MG63 (cell line): ENCODE results near the gene MAPK14. TPM values are rescaled to one million over a fixed set of nuclear protein-coding genes. Genes with fewer than 3 reads are reported as not detected.

Experiments
- DNase-seq: peaks from one replicate; pipeline ENCODE4 v3.0.0-alpha.2; 2020
- H3K27me3 ChIP-seq: fragments of 250-450 bp; sonication (Bioruptor Pico); 2 replicates; pipeline ENCODE4 v1.5.1; 2020; ENCODE audit warnings: mild to moderate bottlenecking, moderate library complexity
- H3K36me3 ChIP-seq: fragments of 250-450 bp; sonication (Bioruptor Pico); 2 replicates; pipeline ENCODE4 v1.5.1; 2020; ENCODE audit warnings: mild to moderate bottlenecking, moderate library complexity
- H3K4me3 ChIP-seq: fragments of 250-450 bp; sonication (Bioruptor Pico); 2 replicates; pipeline ENCODE4 v1.5.1; 2020; ENCODE audit warnings: mild to moderate bottlenecking, moderate library complexity
- H3K9me3 ChIP-seq: fragments of 250-450 bp; sonication (Bioruptor Pico); 2 replicates; pipeline ENCODE4 v1.5.1; 2020; ENCODE audit warnings: mild to moderate bottlenecking, moderate library complexity
- total RNA-seq: library from RNA; depleted of rRNA; stranded (reverse); fragments of >200 nt; shearing (Covaris generic); gene quantifications from 2 replicates; pipeline ENCODE4 v1.2.3, GENCODE V29; 2014; ENCODE audit warnings: low replicate concordance

The MAPK14 gene
- total RNA-seq, 1 experiment from 2014 or later = 24.7 TPM

- Histone ChIP-seq H3K27me3 (no peaks in the 10 kb centered on the region), H3K9me3 (peaks cover 10% of the 10 kb centered on the region; the same call in 1 of the 2 replicates), H3K36me3 (peaks cover 44% of the 10 kb centered on the region), H3K4me3 (no peak overlapping the region)
- DNase-seq = no peak
Observed at GRCh38 chr6:36104836-36105235, 77.2 kb downstream of the MAPK14 start.

GRCh38 chr6:36109092-36109491 lies 81.5 kb downstream of the MAPK14 start:
- no peak for DNase-seq
- H3K4me3 ChIP-seq = no peak overlapping the region
- H3K9me3 ChIP-seq = no peaks in the 10 kb centered on the region
- H3K27me3 ChIP-seq = no peaks in the 10 kb centered on the region
- H3K36me3 ChIP-seq = peaks cover 27% of the 10 kb centered on the region

- no peak for DNase-seq
- Histone ChIP-seq H3K27me3 (no peaks in the 10 kb centered on the region), H3K4me3 (no peak overlapping the region), H3K36me3 (peaks cover 27% of the 10 kb centered on the region), H3K9me3 (no peaks in the 10 kb centered on the region)
Observed at GRCh38 chr6:36110050-36110449, 82.4 kb downstream of the MAPK14 start.

DNA sequence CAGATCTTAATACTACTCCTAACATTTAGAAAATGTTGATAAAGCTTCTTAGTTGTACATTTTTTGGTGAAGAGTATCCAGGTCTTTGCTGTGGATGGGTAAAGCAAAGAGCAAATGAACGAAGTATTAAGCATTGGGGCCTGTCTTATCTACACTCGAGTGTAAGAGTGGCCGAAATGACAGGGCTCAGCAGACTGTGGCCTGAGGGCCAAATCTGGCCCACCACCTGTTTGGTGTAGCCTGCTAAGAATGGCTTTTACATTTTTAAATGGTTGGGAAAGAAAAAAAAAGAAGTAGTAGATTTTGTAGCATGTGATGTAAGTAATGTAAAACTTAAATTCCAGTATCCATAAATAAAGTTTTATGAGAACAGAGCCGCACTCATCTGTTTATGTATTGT lies 83.3 kb downstream of the MAPK14 start:
- peaks cover 27% of the 10 kb centered on the region for H3K36me3 ChIP-seq
- no peak for DNase-seq
- no peak overlapping the region for H3K4me3 ChIP-seq
- H3K9me3 ChIP-seq = no peaks in the 10 kb centered on the region
- no peaks in the 10 kb centered on the region for H3K27me3 ChIP-seq

- Histone ChIP-seq H3K27me3 (no peaks in the 10 kb centered on the region), H3K4me3 (no peak overlapping the region)
- DNase-seq = no peak
Observed at GRCh38 chr6:36111526-36111925, 83.9 kb downstream of the MAPK14 start.

GRCh38 chr6:36113049-36113448 lies 85.4 kb downstream of the MAPK14 start:
- no peaks in the 10 kb centered on the region for H3K27me3 ChIP-seq
- no peak for DNase-seq
- no peak overlapping the region for H3K4me3 ChIP-seq
- peaks cover 20% of the 10 kb centered on the region for H3K36me3 ChIP-seq
- H3K9me3 ChIP-seq = no peaks in the 10 kb centered on the region

More at GRCh38 chr6:36111526-36111925, 83.9 kb downstream of the MAPK14 start:
- peaks cover 27% of the 10 kb centered on the region for H3K36me3 ChIP-seq
- H3K9me3 ChIP-seq = no peaks in the 10 kb centered on the region

DNA sequence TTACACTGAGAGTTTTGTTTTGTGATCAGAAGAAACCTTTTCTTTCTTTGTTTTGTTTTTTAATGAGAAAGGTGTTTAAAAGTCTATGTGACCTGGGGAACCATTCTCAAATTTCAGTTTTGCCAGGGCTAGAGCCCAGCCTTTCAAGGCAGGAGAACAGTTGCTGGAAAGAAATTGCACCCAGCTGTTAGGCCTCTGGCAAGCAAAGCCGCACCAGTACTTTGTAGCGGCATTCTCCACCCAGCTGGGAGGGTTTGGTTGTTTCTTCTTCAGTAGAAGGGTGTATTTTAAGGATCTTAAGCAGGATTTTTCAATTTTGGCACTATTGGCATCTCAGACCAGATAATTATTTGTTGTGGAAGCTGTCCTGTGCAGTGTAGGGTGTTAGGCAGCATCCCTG lies 86.1 kb downstream of the MAPK14 start:
- DNase-seq = no peak
- H3K36me3 ChIP-seq = peaks cover 16% of the 10 kb centered on the region
- H3K9me3 ChIP-seq = no peaks in the 10 kb centered on the region
- no peaks in the 10 kb centered on the region for H3K27me3 ChIP-seq
- H3K4me3 ChIP-seq = no peak overlapping the region

GRCh38 chr6:36114798-36115408 lies 87.3 kb downstream of the MAPK14 start:
- Histone ChIP-seq H3K4me3 (no peak overlapping the region), H3K27me3 (no peaks in the 10 kb centered on the region), H3K36me3 (peaks cover 6% of the 10 kb centered on the region; the same call in 1 of the 2 replicates), H3K9me3 (no peaks in the 10 kb centered on the region)
- DNase-seq = no peak

DNA sequence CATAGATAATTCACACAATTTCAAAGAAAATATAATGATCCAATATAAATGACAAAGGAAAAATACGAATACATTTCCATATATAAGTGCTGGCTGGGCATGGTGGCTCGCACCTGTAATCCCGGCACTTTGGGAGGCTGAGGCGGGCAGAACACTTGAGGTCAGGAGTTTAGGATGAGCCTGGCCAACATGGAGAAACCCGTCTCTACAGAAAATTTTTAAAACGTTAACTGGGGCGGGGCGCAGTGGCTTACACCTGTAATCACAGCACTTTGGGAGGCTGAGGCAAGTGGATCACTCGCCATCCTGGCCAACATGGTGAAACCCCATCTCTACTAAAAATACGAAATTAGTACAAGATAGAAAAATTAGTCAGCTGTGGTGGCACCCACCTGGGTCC lies 87.8 kb downstream of the MAPK14 start:
- Histone ChIP-seq H3K27me3 (no peaks in the 10 kb centered on the region), H3K9me3 (no peaks in the 10 kb centered on the region), H3K4me3 (no peak overlapping the region), H3K36me3 (peaks cover 6% of the 10 kb centered on the region; the same call in 1 of the 2 replicates)
- DNase-seq = no peak

DNA sequence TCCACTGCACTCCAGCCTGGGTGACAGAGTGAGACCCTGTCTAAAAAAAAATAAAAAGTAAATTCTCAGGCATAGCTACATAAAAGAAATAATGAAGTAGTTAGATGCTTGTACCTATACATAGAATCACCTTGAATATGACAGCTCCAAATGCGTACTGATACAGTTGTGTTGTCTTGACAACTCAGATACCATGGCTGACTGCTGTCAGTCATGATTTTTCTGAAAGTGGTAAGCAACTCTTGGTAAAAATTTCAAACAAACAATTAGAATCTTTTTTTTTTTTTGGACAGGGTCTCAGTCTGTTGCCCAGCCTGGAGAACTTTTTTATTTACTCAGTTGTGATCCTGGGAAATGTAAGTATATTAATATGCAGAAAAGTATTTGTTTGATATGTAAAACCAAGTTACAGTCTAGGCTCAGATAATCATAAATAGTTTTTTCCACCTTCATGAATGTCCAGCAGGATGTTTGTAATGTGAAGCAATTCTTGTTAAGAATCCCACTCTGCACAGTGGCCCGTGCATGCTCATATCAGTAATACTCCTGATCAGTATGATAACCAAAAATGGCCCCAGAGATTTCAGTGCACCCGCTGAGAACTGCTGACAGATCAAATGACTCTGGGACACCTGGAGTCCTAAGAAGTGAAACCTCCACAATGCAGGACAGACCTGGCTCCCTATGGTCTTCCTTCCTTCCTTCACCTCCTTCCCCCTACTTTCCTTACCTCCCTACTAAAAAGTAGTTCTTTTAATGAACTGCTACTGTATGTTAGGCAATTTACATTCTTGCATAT lies 88.7 kb downstream of the MAPK14 start:
- H3K9me3 ChIP-seq = no peaks in the 10 kb centered on the region
- H3K4me3 ChIP-seq = no peak overlapping the region
- H3K36me3 ChIP-seq = peaks cover under 1% of the 10 kb centered on the region; the same call in 1 of the 2 replicates
- no peaks in the 10 kb centered on the region for H3K27me3 ChIP-seq
- DNase-seq = no peak

- DNase-seq = no peak
- Histone ChIP-seq H3K36me3 (no peaks in the 10 kb centered on the region), H3K9me3 (no peaks in the 10 kb centered on the region), H3K4me3 (no peak overlapping the region), H3K27me3 (no peaks in the 10 kb centered on the region)
Observed at GRCh38 chr6:36116943-36117342, 89.3 kb downstream of the MAPK14 start.

- Histone ChIP-seq H3K27me3 (no peaks in the 10 kb centered on the region), H3K9me3 (no peaks in the 10 kb centered on the region), H3K36me3 (no peaks in the 10 kb centered on the region), H3K4me3 (no peak overlapping the region)
- no peak for DNase-seq
Observed at GRCh38 chr6:36117658-36118549, 90.3 kb downstream of the MAPK14 start.

DNA sequence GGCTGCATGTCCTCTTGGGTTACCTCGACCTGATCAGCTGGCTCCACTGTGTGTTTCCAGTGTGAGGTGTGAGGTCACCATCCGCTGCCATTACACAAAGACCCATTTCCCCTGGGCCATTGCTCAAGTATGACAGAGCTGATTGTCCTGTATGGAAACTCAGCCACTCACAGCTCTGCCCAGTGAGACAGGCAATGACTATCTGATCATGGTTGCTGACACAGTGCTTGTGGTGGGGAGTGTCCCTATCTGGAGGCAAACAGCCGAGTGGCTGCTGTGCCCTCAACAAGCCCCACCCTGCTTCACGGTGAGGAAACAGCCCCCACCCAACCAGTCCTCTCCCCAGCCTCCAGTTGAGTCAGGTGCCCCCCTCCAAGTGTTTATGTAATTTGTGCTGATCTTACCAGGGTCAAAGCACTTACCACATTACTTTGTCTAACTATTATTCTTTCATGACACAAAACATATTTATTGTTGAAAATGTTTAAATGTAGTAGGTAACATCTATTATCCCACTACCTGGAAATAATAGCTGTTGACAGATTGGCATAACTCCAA lies 91.0 kb downstream of the MAPK14 start:
- no peak overlapping the region for H3K4me3 ChIP-seq
- no peaks in the 10 kb centered on the region for H3K9me3 ChIP-seq
- no peaks in the 10 kb centered on the region for H3K27me3 ChIP-seq
- DNase-seq = no peak
- no peaks in the 10 kb centered on the region for H3K36me3 ChIP-seq

GRCh38 chr6:36119209-36119608 lies 91.6 kb downstream of the MAPK14 start:
- no peak for DNase-seq
- Histone ChIP-seq H3K9me3 (no peaks in the 10 kb centered on the region), H3K4me3 (no peak overlapping the region), H3K36me3 (no peaks in the 10 kb centered on the region), H3K27me3 (no peaks in the 10 kb centered on the region)

DNA sequence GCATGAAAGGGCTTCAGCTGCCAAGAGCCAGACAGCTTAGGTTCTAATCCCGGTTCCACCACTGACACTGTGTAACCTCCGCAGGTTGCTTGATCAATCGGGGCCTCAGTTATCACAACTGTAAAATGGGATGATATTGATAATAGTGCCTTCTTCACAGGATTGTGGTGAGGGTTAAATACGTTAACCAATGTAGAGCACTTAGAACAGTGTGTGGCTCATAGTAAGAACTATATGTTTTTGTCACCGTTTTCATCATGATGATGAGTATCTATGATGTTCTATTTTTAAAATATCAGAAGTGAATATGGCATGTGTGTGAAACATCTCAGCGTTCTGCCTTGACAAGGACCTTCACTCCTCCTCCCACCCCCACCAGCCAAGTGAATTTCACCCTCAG lies 92.4 kb downstream of the MAPK14 start:
- H3K27me3 ChIP-seq = no peaks in the 10 kb centered on the region
- H3K36me3 ChIP-seq = no peaks in the 10 kb centered on the region
- H3K9me3 ChIP-seq = no peaks in the 10 kb centered on the region
- no peak for DNase-seq
- no peak overlapping the region for H3K4me3 ChIP-seq

- H3K9me3 ChIP-seq = no peaks in the 10 kb centered on the region
- DNase-seq = no peak
- no peaks in the 10 kb centered on the region for H3K27me3 ChIP-seq
- no peak overlapping the region for H3K4me3 ChIP-seq
- H3K36me3 ChIP-seq = no peaks in the 10 kb centered on the region
Observed at GRCh38 chr6:36120539-36120938, 92.9 kb downstream of the MAPK14 start.
